ENCODE measurements around the gene ITGB7. TPM values are rescaled to one million over a fixed set of nuclear protein-coding genes. Genes with fewer than 3 reads are reported as not detected.

The ITGB7 gene
- total and polyA plus RNA-seq, 10 of the 15 experiments (the other 5 are each of a cell fraction or from before 2014, with no cell fraction given) = 54.5 to 487 (median 252) TPM

DNA sequence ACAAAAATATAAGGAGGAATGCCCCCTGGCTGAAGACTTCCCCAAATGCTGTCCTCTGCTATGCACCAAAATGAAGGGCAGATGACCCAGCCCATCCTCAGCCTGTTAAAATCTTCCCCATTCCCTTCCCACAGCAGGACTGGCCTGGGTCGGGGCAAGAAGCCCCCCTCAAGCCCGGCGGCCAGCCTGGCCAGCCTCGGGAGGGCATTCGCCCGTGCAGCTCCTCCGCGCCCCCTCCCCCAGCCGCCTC is 24.5 kb upstream of the ITGB7 start:
- WGBS (ENCODE audit: insufficient coverage, insufficient replicate concordance, low lambda C conversion rate, missing lambda C conversion rate) = 10% methylated on average over 8 of the region's 9 CpGs
- ATAC-seq (no peak), DNase-seq (ENCODE audit: low read depth, low spot score) (no peak), FAIRE-seq (no peak)
- intact Hi-C loops (cut with micrococcal nuclease; ENCODE audit: unreplicated experiment) = no loop called here
- Histone ChIP-seq H4K20me1 (ENCODE audit: control insufficient read depth, insufficient read depth) (no peaks in the 10 kb centered on the region), H3K4me2 (ENCODE audit: control insufficient read depth, insufficient read depth) (peak overlapping the region; percentile 72), H3K9ac (ENCODE audit: control insufficient read depth, insufficient read depth, low read length) (no peak overlapping the region), H3K36me3 (ENCODE audit: control insufficient read depth in 2 of 2, insufficient read depth in 2 of 2, low read length in 1 of 2) (no peaks in the 10 kb centered on the region), H3K9me3 (replicated peaks; ENCODE audit: control insufficient read depth, insufficient read depth, low read length) (no peaks in the 10 kb centered on the region), H3K4me1 (ENCODE audit: control insufficient read depth, insufficient read depth, low read length) (peaks cover 21% of the 10 kb centered on the region), H3K79me2 (ENCODE audit: control insufficient read depth, insufficient read depth, low read length) (no peaks in the 10 kb centered on the region), H2AFZ (ENCODE audit: control insufficient read depth, low read depth, low read length) (peak overlapping the region; percentile 47), H3K27me3 (replicated peaks in 1 of 2; ENCODE audit: control insufficient read depth in 2 of 2, insufficient read depth in 2 of 2, low read length in 1 of 2) (peaks cover 0 to 6% of the 10 kb centered on the region in 2 experiments; a peak in 2 of 4 replicates), H3K27ac (ENCODE audit: control insufficient read depth, insufficient read depth) (no peak overlapping the region), H3K4me3 (peak overlapping the region; percentile 43)
- ChIA-PET RAD21 (ENCODE audit: unreplicated experiment) (no interaction called here), SMC1A (ENCODE audit: uncharacterized antibody, unreplicated experiment) (interaction anchor here (0.7 kb wide), 1 partner anchor 277 kb away, joined by 3 read pairs; no protein-coding TSS in a partner anchor), CTCF (no interaction called here), POLR2A (no interaction called here)
- no peak for TF ChIP-seq STAT1 (conservative IDR thresholded peaks at IDR 0.05)
- 0 out of 2 replicates have a peak, but pooled peaks have one; percentile 22 for TF ChIP-seq GATAD2B (conservative IDR thresholded peaks at IDR 0.05; ENCODE audit: low read depth)
- no peak for TF ChIP-seq IRF4 (IDR thresholded peaks at IDR 0.05; ENCODE audit: low read depth, low read length)
- no peak for TF ChIP-seq NFXL1 (IDR thresholded peaks at IDR 0.05; ENCODE audit: borderline replicate concordance)
- TF ChIP-seq SMARCA5 (IDR thresholded peaks at IDR 0.05) = 0 out of 2 replicates have a peak, but pooled peaks have one; percentile 31
- no TSS peak for BruUV-seq (replicated peaks)
- in situ Hi-C loops (cut with MboI) = no loop called here

DNA sequence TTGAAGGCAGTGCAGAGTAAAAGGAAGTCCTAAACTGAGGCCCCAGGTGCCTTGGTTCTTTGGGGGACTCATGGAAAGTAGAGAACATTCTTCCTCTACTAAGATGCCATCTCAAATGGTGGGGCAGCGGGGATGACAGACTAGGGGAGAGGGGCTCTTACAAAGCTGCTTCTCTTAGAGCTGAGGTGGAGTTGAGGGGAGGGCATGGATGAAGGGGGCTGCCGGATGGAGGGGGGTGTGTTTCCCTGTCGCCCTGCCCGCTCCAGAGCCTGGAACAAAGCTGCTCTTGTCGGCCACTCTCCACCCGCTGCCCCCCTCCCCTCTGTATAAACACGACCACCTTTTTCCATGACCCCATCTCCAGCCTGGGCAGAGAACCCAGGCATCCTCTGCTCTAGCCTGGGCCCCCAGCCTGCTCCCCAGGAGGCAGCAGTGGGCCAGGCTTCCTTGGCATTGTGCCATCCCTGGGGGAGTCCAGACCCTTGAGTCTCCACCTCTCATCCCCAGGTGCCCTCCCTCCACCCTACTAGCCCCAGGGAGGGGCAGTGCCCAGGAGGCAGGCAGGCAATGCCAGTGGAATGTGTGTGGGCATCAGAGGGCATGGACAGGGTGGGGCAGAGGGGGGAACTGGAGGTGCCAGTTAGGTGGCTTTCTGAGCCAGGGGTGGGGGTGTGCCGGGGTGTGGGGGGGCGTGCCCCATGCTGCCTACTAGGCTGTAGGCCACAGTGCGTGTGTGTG is 23.2 kb upstream of the ITGB7 start:
- Histone ChIP-seq H3K36me3 (ENCODE audit: control insufficient read depth in 2 of 2, insufficient read depth in 2 of 2, low read length in 1 of 2) (no peaks in the 10 kb centered on the region), H2AFZ (ENCODE audit: control insufficient read depth, low read depth, low read length) (no peak overlapping the region), H3K27me3 (replicated peaks in 1 of 2; ENCODE audit: control insufficient read depth in 2 of 2, insufficient read depth in 2 of 2, low read length in 1 of 2) (peaks cover 0 to 6% of the 10 kb centered on the region in 2 experiments; a peak in 2 of 4 replicates), H4K20me1 (ENCODE audit: control insufficient read depth, insufficient read depth) (no peaks in the 10 kb centered on the region), H3K4me1 (ENCODE audit: control insufficient read depth, insufficient read depth, low read length) (peaks cover 12% of the 10 kb centered on the region), H3K9ac (ENCODE audit: control insufficient read depth, insufficient read depth, low read length) (no peak overlapping the region), H3K4me2 (ENCODE audit: control insufficient read depth, insufficient read depth) (no peak overlapping the region), H3K4me3 (no peak overlapping the region), H3K79me2 (ENCODE audit: control insufficient read depth, insufficient read depth, low read length) (no peaks in the 10 kb centered on the region), H3K27ac (ENCODE audit: control insufficient read depth, insufficient read depth) (no peak overlapping the region), H3K9me3 (replicated peaks; ENCODE audit: control insufficient read depth, insufficient read depth, low read length) (no peaks in the 10 kb centered on the region)
- ChIA-PET RAD21 (ENCODE audit: unreplicated experiment) (interaction anchor here (1.9 kb wide), 1 partner anchor 10 kb away, joined by 5 read pairs; no protein-coding TSS in a partner anchor), CTCF (interaction anchor here (1.7 kb wide), 1 partner anchor 18 kb away, joined by 3 read pairs; no protein-coding TSS in a partner anchor), POLR2A (no interaction called here), SMC1A (ENCODE audit: uncharacterized antibody, unreplicated experiment) (no interaction called here)
- intact Hi-C loops (cut with micrococcal nuclease; ENCODE audit: unreplicated experiment) (no loop called here), in situ Hi-C loops (cut with MboI) (no loop called here)
- BruUV-seq (replicated peaks) = no TSS peak
- no peak for ATAC-seq
- no peak for DNase-seq (ENCODE audit: low read depth, low spot score)
- no peak for FAIRE-seq
- 79% methylated on average over 7 of the region's 10 CpGs for WGBS (ENCODE audit: insufficient coverage, insufficient replicate concordance, low lambda C conversion rate, missing lambda C conversion rate)
- TF ChIP-seq IRF4 (IDR thresholded peaks at IDR 0.05; ENCODE audit: low read depth, low read length) = no peak
- TF ChIP-seq SMAD1 (IDR thresholded peaks at IDR 0.05; ENCODE audit: low read depth, partially characterized antibody) = no peak
- TF ChIP-seq FOXK2 (IDR thresholded peaks at IDR 0.05) = no peak
- TF ChIP-seq CBX5 (IDR thresholded peaks at IDR 0.05; ENCODE audit: low read depth) = no peak
- no peak for TF ChIP-seq HDAC2 (IDR thresholded peaks at IDR 0.05)
- TF ChIP-seq, protein P1, sequence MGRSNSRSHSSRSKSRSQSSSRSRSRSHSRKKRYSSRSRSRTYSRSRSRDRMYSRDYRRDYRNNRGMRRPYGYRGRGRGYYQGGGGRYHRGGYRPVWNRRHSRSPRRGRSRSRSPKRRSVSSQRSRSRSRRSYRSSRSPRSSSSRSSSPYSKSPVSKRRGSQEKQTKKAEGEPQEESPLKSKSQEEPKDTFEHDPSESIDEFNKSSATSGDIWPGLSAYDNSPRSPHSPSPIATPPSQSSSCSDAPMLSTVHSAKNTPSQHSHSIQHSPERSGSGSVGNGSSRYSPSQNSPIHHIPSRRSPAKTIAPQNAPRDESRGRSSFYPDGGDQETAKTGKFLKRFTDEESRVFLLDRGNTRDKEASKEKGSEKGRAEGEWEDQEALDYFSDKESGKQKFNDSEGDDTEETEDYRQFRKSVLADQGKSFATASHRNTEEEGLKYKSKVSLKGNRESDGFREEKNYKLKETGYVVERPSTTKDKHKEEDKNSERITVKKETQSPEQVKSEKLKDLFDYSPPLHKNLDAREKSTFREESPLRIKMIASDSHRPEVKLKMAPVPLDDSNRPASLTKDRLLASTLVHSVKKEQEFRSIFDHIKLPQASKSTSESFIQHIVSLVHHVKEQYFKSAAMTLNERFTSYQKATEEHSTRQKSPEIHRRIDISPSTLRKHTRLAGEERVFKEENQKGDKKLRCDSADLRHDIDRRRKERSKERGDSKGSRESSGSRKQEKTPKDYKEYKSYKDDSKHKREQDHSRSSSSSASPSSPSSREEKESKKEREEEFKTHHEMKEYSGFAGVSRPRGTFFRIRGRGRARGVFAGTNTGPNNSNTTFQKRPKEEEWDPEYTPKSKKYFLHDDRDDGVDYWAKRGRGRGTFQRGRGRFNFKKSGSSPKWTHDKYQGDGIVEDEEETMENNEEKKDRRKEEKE (IDR thresholded peaks at IDR 0.05) = no peak
- TF ChIP-seq BCL11A (IDR thresholded peaks at IDR 0.05; ENCODE audit: low read depth, low read length) = no peak
- TF ChIP-seq, protein P2, sequence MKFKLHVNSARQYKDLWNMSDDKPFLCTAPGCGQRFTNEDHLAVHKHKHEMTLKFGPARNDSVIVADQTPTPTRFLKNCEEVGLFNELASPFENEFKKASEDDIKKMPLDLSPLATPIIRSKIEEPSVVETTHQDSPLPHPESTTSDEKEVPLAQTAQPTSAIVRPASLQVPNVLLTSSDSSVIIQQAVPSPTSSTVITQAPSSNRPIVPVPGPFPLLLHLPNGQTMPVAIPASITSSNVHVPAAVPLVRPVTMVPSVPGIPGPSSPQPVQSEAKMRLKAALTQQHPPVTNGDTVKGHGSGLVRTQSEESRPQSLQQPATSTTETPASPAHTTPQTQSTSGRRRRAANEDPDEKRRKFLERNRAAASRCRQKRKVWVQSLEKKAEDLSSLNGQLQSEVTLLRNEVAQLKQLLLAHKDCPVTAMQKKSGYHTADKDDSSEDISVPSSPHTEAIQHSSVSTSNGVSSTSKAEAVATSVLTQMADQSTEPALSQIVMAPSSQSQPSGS (IDR thresholded peaks at IDR 0.05; ENCODE audit: low read length) = no peak
- TF ChIP-seq ATF7 (IDR thresholded peaks at IDR 0.05; ENCODE audit: low read depth) = no peak
- no peak for TF ChIP-seq KLF5 (IDR thresholded peaks at IDR 0.05; ENCODE audit: partially characterized antibody)
- TF ChIP-seq CEBPB (IDR thresholded peaks at IDR 0.05; ENCODE audit: borderline replicate concordance in 1 of 2, low read depth in 2 of 2, low read length in 2 of 2) = no peak

Data from GM12878 (cell line).